NCI-H748 (cell line): Measurements from ENCODE around the gene KCNQ1OT1.

ENCODE experiments used
- DNase-seq: peaks from one replicate; lab custom pipeline; 2025; ENCODE audit not compliant: unreplicated experiment; lab: John Stamatoyannopoulos, UW

KCNQ1OT1 gene

GRCh38 chr11:2688381-2689231, 11.2 kb downstream of the KCNQ1OT1 start:
- no peak for DNase-seq

GRCh38 chr11:2687782-2688191, 12.0 kb downstream of the KCNQ1OT1 start:
- no peak for DNase-seq

GRCh38 chr11:2687223-2687530, 12.6 kb downstream of the KCNQ1OT1 start:
- DNase-seq: no peak

GRCh38 chr11:2686360-2687222, 13.2 kb downstream of the KCNQ1OT1 start:
- no peak for DNase-seq

GRCh38 chr11:2685566-2686359, 14.0 kb downstream of the KCNQ1OT1 start:
- DNase-seq: no peak

- no peak for DNase-seq
Measured at GRCh38 chr11:2685051-2685450, 14.7 kb downstream of the KCNQ1OT1 start.

- DNase-seq: no peak
Measured at GRCh38 chr11:2684581-2684980, 15.2 kb downstream of the KCNQ1OT1 start.

- DNase-seq: no peak
Measured at GRCh38 chr11:2683806-2684205, 16.0 kb downstream of the KCNQ1OT1 start.

- DNase-seq: no peak
Measured at GRCh38 chr11:2681408-2682145, 18.2 kb downstream of the KCNQ1OT1 start.

GRCh38 chr11:2679011-2679676, 20.6 kb downstream of the KCNQ1OT1 start:
- DNase-seq: no peak

- DNase-seq: no peak
Measured at GRCh38 chr11:2678396-2678795, 21.4 kb downstream of the KCNQ1OT1 start.

GRCh38 chr11:2677127-2677526, 22.7 kb downstream of the KCNQ1OT1 start:
- DNase-seq: no peak

- no peak for DNase-seq
Measured at GRCh38 chr11:2675540-2675939, 24.3 kb downstream of the KCNQ1OT1 start.

- no peak for DNase-seq
Measured at GRCh38 chr11:2674658-2675131, 25.1 kb downstream of the KCNQ1OT1 start.

GRCh38 chr11:2673871-2674471, 25.8 kb downstream of the KCNQ1OT1 start:
- no peak for DNase-seq

- DNase-seq: no peak
Measured at GRCh38 chr11:2673250-2673610, 26.6 kb downstream of the KCNQ1OT1 start.

- no peak for DNase-seq
Measured at GRCh38 chr11:2672553-2673249, 27.1 kb downstream of the KCNQ1OT1 start.

GRCh38 chr11:2671748-2672147, 28.0 kb downstream of the KCNQ1OT1 start:
- DNase-seq: no peak

GRCh38 chr11:2670541-2671100, 29.2 kb downstream of the KCNQ1OT1 start:
- DNase-seq: no peak
